ENCODE measurements around the gene TRDN.

Gene TRDN

GRCh38 chr6:123203928-123204327 is 432.8 kb downstream of the TRDN start:
- Histone ChIP-seq H3K36me3 (ENCODE audit: insufficient read depth, low read length) (no peaks in the 10 kb centered on the region), H4K20me1 (ENCODE audit: insufficient read depth, low read length, poor library complexity, severe bottlenecking) (no peaks in the 10 kb centered on the region), H3K9me3 (ENCODE audit: insufficient read depth, low read depth, low read length) (no peaks in the 10 kb centered on the region), H3K4me3 (ENCODE audit: low read length, poor library complexity, severe bottlenecking) (no peak overlapping the region), H2AFZ (ENCODE audit: low read length) (no peak overlapping the region), H3K4me2 (ENCODE audit: low read depth, low read length, poor library complexity, severe bottlenecking) (no peak overlapping the region), H3F3A (ENCODE audit: low read depth) (no peaks in the 10 kb centered on the region), H3K9ac (ENCODE audit: low read depth, low read length, poor library complexity, severe bottlenecking) (no peak overlapping the region), H3K4me1 (ENCODE audit: insufficient read depth, low read length, poor library complexity, severe bottlenecking) (no peaks in the 10 kb centered on the region), H3K9me2 (replicated peaks; ENCODE audit: low read depth, low read length) (no peaks in the 10 kb centered on the region), H3K79me2 (ENCODE audit: insufficient read depth, low read length) (no peaks in the 10 kb centered on the region), H3K27me3 (ENCODE audit: insufficient read depth, low read length, poor library complexity, severe bottlenecking) (no peaks in the 10 kb centered on the region)
- TF ChIP-seq EZH2phosphoT487 (IDR thresholded peaks at IDR 0.05; ENCODE audit: borderline replicate concordance) (no peak), CTCF (conservative IDR thresholded peaks at IDR 0.05; ENCODE audit: low read length) (no peak)

GRCh38 chr6:123201869-123202372 is 434.8 kb downstream of the TRDN start:
- no peak overlapping the region for H3K4me3 ChIP-seq (ENCODE audit: low read length, poor library complexity, severe bottlenecking)
- H2AFZ ChIP-seq (ENCODE audit: low read length) = no peak overlapping the region
- H3K4me2 ChIP-seq (ENCODE audit: low read depth, low read length, poor library complexity, severe bottlenecking) = no peak overlapping the region
- H3K9me2 ChIP-seq (replicated peaks; ENCODE audit: low read depth, low read length) = no peaks in the 10 kb centered on the region
- no peaks in the 10 kb centered on the region for H3K9me3 ChIP-seq (ENCODE audit: insufficient read depth, low read depth, low read length)
- H4K20me1 ChIP-seq (ENCODE audit: insufficient read depth, low read length, poor library complexity, severe bottlenecking) = no peaks in the 10 kb centered on the region
- no peak overlapping the region for H3K9ac ChIP-seq (ENCODE audit: low read depth, low read length, poor library complexity, severe bottlenecking)
- H3K36me3 ChIP-seq (ENCODE audit: insufficient read depth, low read length) = no peaks in the 10 kb centered on the region
- no peaks in the 10 kb centered on the region for H3K4me1 ChIP-seq (ENCODE audit: insufficient read depth, low read length, poor library complexity, severe bottlenecking)
- H3K79me2 ChIP-seq (ENCODE audit: insufficient read depth, low read length) = no peaks in the 10 kb centered on the region
- H3K27me3 ChIP-seq (ENCODE audit: insufficient read depth, low read length, poor library complexity, severe bottlenecking) = no peaks in the 10 kb centered on the region
- H3F3A ChIP-seq (ENCODE audit: low read depth) = no peaks in the 10 kb centered on the region
- TF ChIP-seq CTCF (conservative IDR thresholded peaks at IDR 0.05; ENCODE audit: low read length) (no peak), EZH2phosphoT487 (IDR thresholded peaks at IDR 0.05; ENCODE audit: borderline replicate concordance) (no peak)

- H3F3A ChIP-seq (ENCODE audit: low read depth) = no peaks in the 10 kb centered on the region
- no peaks in the 10 kb centered on the region for H3K36me3 ChIP-seq (ENCODE audit: insufficient read depth, low read length)
- no peaks in the 10 kb centered on the region for H3K27me3 ChIP-seq (ENCODE audit: insufficient read depth, low read length, poor library complexity, severe bottlenecking)
- no peak overlapping the region for H3K4me3 ChIP-seq (ENCODE audit: low read length, poor library complexity, severe bottlenecking)
- no peaks in the 10 kb centered on the region for H3K9me3 ChIP-seq (ENCODE audit: insufficient read depth, low read depth, low read length)
- TF ChIP-seq EZH2phosphoT487 (IDR thresholded peaks at IDR 0.05; ENCODE audit: borderline replicate concordance) = no peak
- TF ChIP-seq CTCF (conservative IDR thresholded peaks at IDR 0.05; ENCODE audit: low read length) = no peak
- H3K9me2 ChIP-seq (replicated peaks; ENCODE audit: low read depth, low read length) = no peaks in the 10 kb centered on the region; the same call in 1 of the 2 replicates
- H2AFZ ChIP-seq (ENCODE audit: low read length) = no peak overlapping the region
- H3K79me2 ChIP-seq (ENCODE audit: insufficient read depth, low read length) = no peaks in the 10 kb centered on the region
- H3K9ac ChIP-seq (ENCODE audit: low read depth, low read length, poor library complexity, severe bottlenecking) = no peak overlapping the region
- no peaks in the 10 kb centered on the region for H4K20me1 ChIP-seq (ENCODE audit: insufficient read depth, low read length, poor library complexity, severe bottlenecking)
- no peaks in the 10 kb centered on the region for H3K4me1 ChIP-seq (ENCODE audit: insufficient read depth, low read length, poor library complexity, severe bottlenecking)
- H3K4me2 ChIP-seq (ENCODE audit: low read depth, low read length, poor library complexity, severe bottlenecking) = no peak overlapping the region
Measured at GRCh38 chr6:123193298-123193697, 443.5 kb downstream of the TRDN start.
